ENCODE measurements around the gene RGS6. TPM values are rescaled to one million over a fixed set of nuclear protein-coding genes. Genes with fewer than 3 reads are reported as not detected.

Gene RGS6
- total RNA-seq, 4 donors from 2014 or later = 0.84 to 3.0 (median 1.7) TPM; not detected in 1

DNA sequence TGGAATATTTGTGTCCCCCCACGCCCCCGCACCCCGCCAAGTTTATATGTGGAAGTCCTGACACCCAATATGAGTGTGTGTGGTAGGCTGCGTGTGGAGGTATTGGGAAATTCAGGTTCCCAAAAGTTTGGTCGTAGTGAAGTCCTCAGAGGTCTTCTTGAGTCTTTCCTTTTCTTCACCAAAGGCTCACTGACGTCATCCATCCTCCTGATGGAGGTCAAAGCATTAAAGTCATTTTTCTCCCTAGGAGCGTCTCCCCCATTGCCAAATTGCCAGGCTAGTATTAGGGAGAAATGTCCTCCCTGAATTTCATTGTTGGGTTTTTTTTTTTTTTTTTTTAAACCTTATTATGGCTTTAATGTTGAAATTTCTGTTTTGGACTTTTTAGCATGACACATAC lies 113.7 kb downstream of the RGS6 start:
- no peak overlapping the region for H3K4me3 ChIP-seq (ENCODE audit: low read depth, poor library complexity, severe bottlenecking)
- TF ChIP-seq, protein P1, sequence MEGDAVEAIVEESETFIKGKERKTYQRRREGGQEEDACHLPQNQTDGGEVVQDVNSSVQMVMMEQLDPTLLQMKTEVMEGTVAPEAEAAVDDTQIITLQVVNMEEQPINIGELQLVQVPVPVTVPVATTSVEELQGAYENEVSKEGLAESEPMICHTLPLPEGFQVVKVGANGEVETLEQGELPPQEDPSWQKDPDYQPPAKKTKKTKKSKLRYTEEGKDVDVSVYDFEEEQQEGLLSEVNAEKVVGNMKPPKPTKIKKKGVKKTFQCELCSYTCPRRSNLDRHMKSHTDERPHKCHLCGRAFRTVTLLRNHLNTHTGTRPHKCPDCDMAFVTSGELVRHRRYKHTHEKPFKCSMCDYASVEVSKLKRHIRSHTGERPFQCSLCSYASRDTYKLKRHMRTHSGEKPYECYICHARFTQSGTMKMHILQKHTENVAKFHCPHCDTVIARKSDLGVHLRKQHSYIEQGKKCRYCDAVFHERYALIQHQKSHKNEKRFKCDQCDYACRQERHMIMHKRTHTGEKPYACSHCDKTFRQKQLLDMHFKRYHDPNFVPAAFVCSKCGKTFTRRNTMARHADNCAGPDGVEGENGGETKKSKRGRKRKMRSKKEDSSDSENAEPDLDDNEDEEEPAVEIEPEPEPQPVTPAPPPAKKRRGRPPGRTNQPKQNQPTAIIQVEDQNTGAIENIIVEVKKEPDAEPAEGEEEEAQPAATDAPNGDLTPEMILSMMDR (IDR thresholded peaks at IDR 0.05) = no peak
- TF ChIP-seq POLR2A (IDR thresholded peaks at IDR 0.05) = no peak
- DNase-seq (ENCODE audit: low spot score in 2 of 2) = no peak
- WGBS, 2 donors = 87 to 90% methylated on average over 7 of the region's 7 CpGs
- intact Hi-C loops (cut with DNase I; ENCODE audit: low total_unique reads) = no loop called here

GRCh38 chr14:72049462-72049861 lies 117.2 kb downstream of the RGS6 start:
- TF ChIP-seq, protein P1 (IDR thresholded peaks at IDR 0.05) = no peak
- TF ChIP-seq POLR2A (IDR thresholded peaks at IDR 0.05) = no peak
- intact Hi-C loops (cut with DNase I; ENCODE audit: low total_unique reads) = no loop called here
- no peak for DNase-seq (ENCODE audit: low spot score in 2 of 2)
- WGBS, 2 donors = 0 to 4% methylated on average over 1 of the region's 1 CpG
- no peak overlapping the region for H3K4me3 ChIP-seq (ENCODE audit: low read depth, poor library complexity, severe bottlenecking)

- TF ChIP-seq POLR2A (IDR thresholded peaks at IDR 0.05) = no peak
- TF ChIP-seq, protein P1 (IDR thresholded peaks at IDR 0.05) = no peak
- DNase-seq (ENCODE audit: low spot score in 2 of 2) = no peak
- H3K4me3 ChIP-seq (ENCODE audit: low read depth, poor library complexity, severe bottlenecking) = no peak overlapping the region
- WGBS, 2 donors = 69 to 70% methylated on average over 2 of the region's 2 CpGs
- intact Hi-C loops (cut with DNase I; ENCODE audit: low total_unique reads) = no loop called here
These were observed 120.1 kb downstream of the RGS6 start for GRCh38 chr14:72052356-72052755.

GRCh38 chr14:72053651-72054050 lies 121.4 kb downstream of the RGS6 start:
- no peak overlapping the region for H3K4me3 ChIP-seq (ENCODE audit: low read depth, poor library complexity, severe bottlenecking)
- DNase-seq (ENCODE audit: low spot score in 2 of 2) = no peak
- 72 to 77% methylated on average over 3 of the region's 3 CpGs for WGBS, 2 donors
- intact Hi-C loops (cut with DNase I; ENCODE audit: low total_unique reads) = no loop called here
- no peak for TF ChIP-seq POLR2A (IDR thresholded peaks at IDR 0.05)
- TF ChIP-seq, protein P1 (IDR thresholded peaks at IDR 0.05) = no peak

- no peak for DNase-seq (ENCODE audit: low spot score in 2 of 2)
These were observed 122.7 kb downstream of the RGS6 start for GRCh38 chr14:72054911-72055310.

More at GRCh38 chr14:72054911-72055310, 122.7 kb downstream of the RGS6 start:
- intact Hi-C loops (cut with DNase I; ENCODE audit: low total_unique reads) = no loop called here
- TF ChIP-seq POLR2A (IDR thresholded peaks at IDR 0.05) = no peak
- TF ChIP-seq, protein P1 (IDR thresholded peaks at IDR 0.05) = no peak
- H3K4me3 ChIP-seq (ENCODE audit: low read depth, poor library complexity, severe bottlenecking) = no peak overlapping the region
- 53 to 56% methylated on average over 4 of the region's 4 CpGs for WGBS, 2 donors
